Upper lobe of left lung (tissue), 4 donors: Measurements from ENCODE around the gene SPEM1.

Source experiments
- CTCF ChIP-seq, 6 experiments: fragments of 450-650 bp in 4 of 6; fragments of 200-600 bp in 2 of 6; sonication (generic) in 2 of 6; IDR thresholded peaks; one replicate each; pipeline ENCODE4 v1.5.1; 2016 to 2019; ENCODE audit warnings: antibody characterized with exemption in 6 of 6
- POLR2AphosphoS5 ChIP-seq, 2 donors: sonication (generic); formaldehyde crosslinking; IDR thresholded peaks; one replicate each; pipeline ENCODE4 v1.5.1; 2017; ENCODE audit warnings: antibody characterized with exemption in 2 of 2

DNA sequence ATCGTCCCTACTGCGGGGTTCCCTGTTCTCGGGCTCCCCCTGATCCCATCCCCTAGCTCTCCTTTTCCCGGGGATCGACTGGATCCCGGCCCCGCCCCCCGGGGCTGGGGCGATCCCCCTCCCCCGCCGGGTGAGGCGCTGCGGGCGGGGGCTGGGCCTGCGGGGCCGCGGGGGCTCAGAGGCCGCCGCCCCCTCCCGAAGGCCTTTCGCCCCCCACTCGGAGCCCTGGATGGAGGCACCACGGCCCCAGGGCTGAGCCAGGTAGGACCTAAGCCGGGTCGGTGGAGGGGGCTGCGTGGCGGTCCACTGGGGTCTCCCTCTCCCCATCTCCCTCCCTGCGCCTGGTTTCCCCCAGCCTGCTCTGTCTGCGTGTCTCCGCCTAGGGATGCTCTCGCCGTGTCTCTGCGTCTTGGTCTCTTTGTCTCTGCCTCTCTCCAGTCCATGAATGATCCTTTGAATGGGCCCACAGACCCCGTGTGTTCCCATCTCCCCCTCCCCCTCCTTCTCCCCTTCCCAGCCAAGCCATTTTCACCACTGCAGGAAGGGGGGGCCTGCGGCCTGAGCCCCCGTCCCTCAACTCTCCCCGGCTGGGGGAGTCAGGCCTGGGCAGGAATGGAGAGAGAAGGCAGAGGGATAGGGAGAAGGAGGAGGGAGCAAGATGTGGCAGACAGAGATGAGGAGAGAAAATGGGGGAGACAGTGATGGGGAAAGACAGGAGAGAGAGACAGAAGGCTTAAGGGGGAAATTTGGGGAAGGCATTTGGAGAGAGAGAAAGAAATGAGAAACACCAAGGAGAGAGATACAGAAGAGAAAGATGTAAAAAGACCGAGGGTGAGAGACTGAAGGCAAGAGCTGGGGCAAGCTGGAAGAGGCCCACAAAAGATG lies 14.5 kb upstream of the SPEM1 start:
- no peak for TF ChIP-seq CTCF (IDR thresholded peaks at IDR 0.05)
- TF ChIP-seq POLR2AphosphoS5 (IDR thresholded peaks at IDR 0.05): no peak
